HEK293 (cell line): ENCODE data around the gene NCKAP5L.

Experiments used
- BCL11A ChIP-seq: fragments of 450-650 bp; formaldehyde crosslinking; IDR thresholded peaks from 2 replicates; pipeline ENCODE4 v1.5.1; 2016; ENCODE audit warnings: low read depth, missing biosample characterization, missing genetic modification characterization
- ELK4 ChIP-seq: IDR thresholded peaks from 2 replicates; pipeline ENCODE4 v1.6.1; 2011; ENCODE audit warnings: mild to moderate bottlenecking, low read depth, low read length, borderline replicate concordance
- GLI4 ChIP-seq: fragments of 450-650 bp; formaldehyde crosslinking; IDR thresholded peaks from 2 replicates; pipeline ENCODE4 v1.5.1; 2016; ENCODE audit warnings: missing biosample characterization, missing genetic modification characterization
- IKZF3 ChIP-seq: fragments of 450-650 bp; IDR thresholded peaks from 2 replicates; pipeline ENCODE4 v1.5.0; 2018; ENCODE audit warnings: missing biosample characterization, mild to moderate bottlenecking, missing genetic modification characterization, moderate library complexity
- REPIN1 ChIP-seq: fragments of 450-650 bp; formaldehyde crosslinking; IDR thresholded peaks from 2 replicates; pipeline ENCODE4 v1.5.1; 2017; ENCODE audit warnings: missing biosample characterization, missing genetic modification characterization, low read depth
- SCRT1 ChIP-seq: fragments of 450-650 bp; formaldehyde crosslinking; IDR thresholded peaks from 2 replicates; pipeline ENCODE4 v1.5.1; 2016; ENCODE audit warnings: missing biosample characterization, missing genetic modification characterization, borderline replicate concordance
- SP2 ChIP-seq: fragments of 450-650 bp; formaldehyde crosslinking; IDR thresholded peaks from 2 replicates; pipeline ENCODE4 v1.5.1; 2016; ENCODE audit warnings: missing biosample characterization, missing genetic modification characterization
- YY1 ChIP-seq: fragments of 450-650 bp; formaldehyde crosslinking; IDR thresholded peaks from 2 replicates; pipeline ENCODE4 v1.5.1; 2018; ENCODE audit warnings: missing biosample characterization, missing genetic modification characterization
- ZBTB49 ChIP-seq: fragments of 450-650 bp; formaldehyde crosslinking; IDR thresholded peaks from 2 replicates; pipeline ENCODE4 v1.5.1; 2016; ENCODE audit warnings: missing biosample characterization, missing genetic modification characterization, low read depth
- ZFP3 ChIP-seq: fragments of 450-650 bp; formaldehyde crosslinking; IDR thresholded peaks from 2 replicates; pipeline ENCODE4 v1.5.1; 2016; ENCODE audit warnings: low read depth, missing biosample characterization, missing genetic modification characterization
- ZNF138 ChIP-seq: fragments of 450-650 bp; formaldehyde crosslinking; IDR thresholded peaks from 2 replicates; pipeline ENCODE4 v1.5.1; 2016; ENCODE audit warnings: missing biosample characterization, missing genetic modification characterization, borderline replicate concordance
- ZNF146 ChIP-seq: fragments of 450-650 bp; formaldehyde crosslinking; IDR thresholded peaks from 2 replicates; pipeline ENCODE4 v1.5.1; 2016; ENCODE audit warnings: missing biosample characterization, missing genetic modification characterization
- ZNF157 ChIP-seq: fragments of 450-650 bp; formaldehyde crosslinking; IDR thresholded peaks from 2 replicates; pipeline ENCODE4 v1.5.1; 2016; ENCODE audit warnings: missing biosample characterization, missing genetic modification characterization
- ZNF169 ChIP-seq: fragments of 450-650 bp; formaldehyde crosslinking; IDR thresholded peaks from 2 replicates; pipeline ENCODE4 v1.5.1; 2016; ENCODE audit warnings: missing biosample characterization, missing genetic modification characterization
- ZNF202 ChIP-seq: fragments of 450-650 bp; formaldehyde crosslinking; IDR thresholded peaks from 2 replicates; pipeline ENCODE4 v1.5.1; 2016; ENCODE audit warnings: missing biosample characterization, missing genetic modification characterization, borderline replicate concordance
- ZNF223 ChIP-seq: fragments of 450-650 bp; formaldehyde crosslinking; IDR thresholded peaks from 2 replicates; pipeline ENCODE4 v1.5.1; 2016; ENCODE audit warnings: missing biosample characterization, missing genetic modification characterization
- ZNF302 ChIP-seq: fragments of 450-650 bp; formaldehyde crosslinking; IDR thresholded peaks from 2 replicates; pipeline ENCODE4 v1.5.1; 2016; ENCODE audit warnings: missing biosample characterization, missing genetic modification characterization, low read depth
- ZNF518A ChIP-seq: fragments of 450-650 bp; formaldehyde crosslinking; conservative IDR thresholded peaks from 2 replicates; pipeline ENCODE4 v1.5.1; 2016; ENCODE audit warnings: low read depth, missing biosample characterization, missing genetic modification characterization
- ZNF548 ChIP-seq: fragments of 450-650 bp; formaldehyde crosslinking; IDR thresholded peaks from 2 replicates; pipeline ENCODE4 v1.5.1; 2016; ENCODE audit warnings: missing biosample characterization, missing genetic modification characterization
- ZNF626 ChIP-seq: fragments of 450-650 bp; sonication (Bioruptor Pico); formaldehyde crosslinking; IDR thresholded peaks from 2 replicates; pipeline ENCODE4 v1.5.1; 2018; ENCODE audit warnings: missing biosample characterization, missing genetic modification characterization, inconsistent platforms
- ZNF670 ChIP-seq: fragments of 450-650 bp; formaldehyde crosslinking; IDR thresholded peaks from 2 replicates; pipeline ENCODE4 v1.5.1; 2016; ENCODE audit warnings: missing biosample characterization, missing genetic modification characterization, low read depth
- ZNF76 ChIP-seq: fragments of 450-650 bp; formaldehyde crosslinking; IDR thresholded peaks from 2 replicates; pipeline ENCODE4; 2016; ENCODE audit warnings: low read depth, missing biosample characterization, missing genetic modification characterization, borderline replicate concordance
- ZNF776 ChIP-seq: fragments of 450-650 bp; formaldehyde crosslinking; IDR thresholded peaks from 2 replicates; pipeline ENCODE4 v1.5.0; 2017; ENCODE audit warnings: missing biosample characterization, missing genetic modification characterization, borderline replicate concordance
- ZNF777 ChIP-seq: fragments of 450-650 bp; formaldehyde crosslinking; IDR thresholded peaks from 2 replicates; pipeline ENCODE4 v1.5.1; 2017; ENCODE audit warnings: missing biosample characterization, missing genetic modification characterization, borderline replicate concordance
- ZXDB ChIP-seq: fragments of 450-650 bp; formaldehyde crosslinking; IDR thresholded peaks from 2 replicates; pipeline ENCODE4 v1.5.1; 2016; ENCODE audit warnings: missing biosample characterization, missing genetic modification characterization
- TF ChIP-seq, protein P1 (sequence below): fragments of 450-650 bp; formaldehyde crosslinking; IDR thresholded peaks from 2 replicates; pipeline ENCODE4 v1.5.1; 2016; ENCODE audit warnings: missing biosample characterization, missing genetic modification characterization
- TF ChIP-seq, protein P2 (sequence below): fragments of 450-650 bp; formaldehyde crosslinking; IDR thresholded peaks from 2 replicates; pipeline ENCODE4 v1.5.1; 2016; ENCODE audit warnings: missing biosample characterization, missing genetic modification characterization

NCKAP5L gene

DNA sequence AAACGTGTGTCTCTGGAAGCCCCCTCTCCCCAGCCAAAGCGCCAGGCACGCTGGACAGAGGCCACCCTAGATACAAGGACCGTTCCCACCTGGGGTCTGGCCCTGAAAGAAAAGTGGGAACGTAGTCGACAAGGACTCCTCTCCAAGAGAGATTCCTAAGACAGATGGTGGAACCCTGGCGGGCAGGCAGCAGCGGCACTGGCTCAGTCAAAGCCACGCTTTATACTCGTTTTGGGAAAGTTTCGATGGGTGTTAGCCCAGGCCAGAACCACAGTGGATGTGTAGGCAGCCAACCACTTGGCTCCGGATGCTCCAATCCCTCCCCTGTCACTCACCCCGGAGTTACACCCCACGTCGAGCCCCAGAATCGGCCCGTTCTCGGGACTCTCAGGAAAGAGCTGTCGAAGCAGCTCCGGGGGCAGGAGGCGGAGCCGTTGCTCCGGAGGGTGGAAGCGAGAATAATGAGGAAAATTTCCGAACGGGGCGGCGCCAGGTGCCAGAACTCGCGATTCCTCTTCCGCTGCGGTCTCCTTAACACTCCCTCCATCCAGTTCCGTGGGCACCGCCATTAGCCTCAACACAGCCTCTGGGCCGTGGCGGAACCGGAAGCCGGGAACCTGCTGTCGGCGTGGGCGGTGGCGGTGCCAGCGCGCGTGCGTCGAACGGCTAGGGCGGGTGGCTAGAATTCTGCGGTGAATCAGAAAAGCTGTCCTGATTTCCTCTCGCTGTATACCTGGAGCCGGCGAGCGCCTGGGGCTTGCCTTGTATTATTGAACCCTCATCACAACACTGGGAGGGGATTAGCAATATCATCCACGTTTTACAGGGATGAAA is 14.5 kb upstream of the NCKAP5L start, which contains the start of gene BCDIN3D (continued):
- TF ChIP-seq ZNF146 (no peak), ZNF223 (tag by site-specific recombination) (no peak), REPIN1 (tag by site-specific recombination) (no peak), BCL11A (no peak), ZNF670 (no peak), SP2 (tag by site-specific recombination) (peak; percentile 95), ZXDB (tag by site-specific recombination) (peak; percentile 51; the same call in 1 of the 2 replicates), IKZF3 (tag by site-specific recombination) (no peak), ZNF138 (tag by site-specific recombination) (no peak), GLI4 (tag by site-specific recombination) (no peak), ZNF518A (tag by site-specific recombination) (peak; percentile 82), ZNF302 (tag by site-specific recombination) (no peak), ZNF777 (peak; percentile 93; the same call in 1 of the 2 replicates), ZNF776 (tag by site-specific recombination) (no peak), ZNF76 (peak; percentile 39; the same call in 1 of the 2 replicates), ZNF157 (no peak), ZNF169 (no peak), ZNF626 (tag by site-specific recombination) (no peak), ZBTB49 (tag by site-specific recombination) (no peak), ZFP3 (no peak), ZNF202 (no peak), YY1 (tag by site-specific recombination) (peak; percentile 82), SCRT1 (tag by site-specific recombination) (no peak), ELK4 (no peak), ZNF548 (tag by site-specific recombination) (no peak)
- TF ChIP-seq, protein P1, sequence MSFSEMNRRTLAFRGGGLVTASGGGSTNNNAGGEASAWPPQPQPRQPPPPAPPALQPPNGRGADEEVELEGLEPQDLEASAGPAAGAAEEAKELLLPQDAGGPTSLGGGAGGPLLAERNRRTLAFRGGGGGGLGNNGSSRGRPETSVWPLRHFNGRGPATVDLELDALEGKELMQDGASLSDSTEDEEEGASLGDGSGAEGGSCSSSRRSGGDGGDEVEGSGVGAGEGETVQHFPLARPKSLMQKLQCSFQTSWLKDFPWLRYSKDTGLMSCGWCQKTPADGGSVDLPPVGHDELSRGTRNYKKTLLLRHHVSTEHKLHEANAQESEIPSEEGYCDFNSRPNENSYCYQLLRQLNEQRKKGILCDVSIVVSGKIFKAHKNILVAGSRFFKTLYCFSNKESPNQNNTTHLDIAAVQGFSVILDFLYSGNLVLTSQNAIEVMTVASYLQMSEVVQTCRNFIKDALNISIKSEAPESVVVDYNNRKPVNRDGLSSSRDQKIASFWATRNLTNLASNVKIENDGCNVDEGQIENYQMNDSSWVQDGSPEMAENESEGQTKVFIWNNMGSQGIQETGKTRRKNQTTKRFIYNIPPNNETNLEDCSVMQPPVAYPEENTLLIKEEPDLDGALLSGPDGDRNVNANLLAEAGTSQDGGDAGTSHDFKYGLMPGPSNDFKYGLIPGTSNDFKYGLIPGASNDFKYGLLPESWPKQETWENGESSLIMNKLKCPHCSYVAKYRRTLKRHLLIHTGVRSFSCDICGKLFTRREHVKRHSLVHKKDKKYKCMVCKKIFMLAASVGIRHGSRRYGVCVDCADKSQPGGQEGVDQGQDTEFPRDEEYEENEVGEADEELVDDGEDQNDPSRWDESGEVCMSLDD (tag by site-specific recombination), result peak; percentile 25; the same call in 1 of the 2 replicates
- TF ChIP-seq, protein P2, sequence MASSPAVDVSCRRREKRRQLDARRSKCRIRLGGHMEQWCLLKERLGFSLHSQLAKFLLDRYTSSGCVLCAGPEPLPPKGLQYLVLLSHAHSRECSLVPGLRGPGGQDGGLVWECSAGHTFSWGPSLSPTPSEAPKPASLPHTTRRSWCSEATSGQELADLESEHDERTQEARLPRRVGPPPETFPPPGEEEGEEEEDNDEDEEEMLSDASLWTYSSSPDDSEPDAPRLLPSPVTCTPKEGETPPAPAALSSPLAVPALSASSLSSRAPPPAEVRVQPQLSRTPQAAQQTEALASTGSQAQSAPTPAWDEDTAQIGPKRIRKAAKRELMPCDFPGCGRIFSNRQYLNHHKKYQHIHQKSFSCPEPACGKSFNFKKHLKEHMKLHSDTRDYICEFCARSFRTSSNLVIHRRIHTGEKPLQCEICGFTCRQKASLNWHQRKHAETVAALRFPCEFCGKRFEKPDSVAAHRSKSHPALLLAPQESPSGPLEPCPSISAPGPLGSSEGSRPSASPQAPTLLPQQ, result 0 out of 2 replicates have a peak, but pooled peaks have one; percentile 5
